Activated CD4-positive, alpha-beta memory T cell treated with anti-CD3 and anti-CD28 coated beads for 36 hours (primary cell): Measurements from ENCODE around the gene ANKRD44. TPM values are rescaled to one million over a fixed set of nuclear protein-coding genes. Genes with fewer than 3 reads are reported as not detected.
A peak's percentile ranks its signal among the peaks of the same experiment; 100 is the strongest.

ENCODE experiments used
- CTCF ChIA-PET: fragments of 350-600 bp; sonication (Branson Sonifier 250); formaldehyde crosslinking; loops from one replicate; lab custom pipeline; 2021; ENCODE audit warnings: antibody characterized with exemption, inconsistent platforms; lab: Charles Lee
- POLR2A ChIA-PET: fragments of 350-600 bp; sonication (Branson Sonifier 250); formaldehyde crosslinking; loops from one replicate; lab custom pipeline; 2021; ENCODE audit warnings: antibody characterized with exemption; lab: Charles Lee
- DNase-seq: peaks from one replicate; pipeline ENCODE4 v3.0.0-alpha.2; 2020
- H3K27ac Mint-ChIP-seq: one replicate; pipeline ENCODE4 v1.8.0; 2021; ENCODE audit warnings: mixed read lengths
- H3K27me3 Mint-ChIP-seq: one replicate; pipeline ENCODE4 v1.8.0; 2021; ENCODE audit warnings: mixed read lengths
- H3K36me3 Mint-ChIP-seq: one replicate; pipeline ENCODE4 v1.8.0; 2021; ENCODE audit warnings: mixed read lengths
- H3K4me1 Mint-ChIP-seq: one replicate; pipeline ENCODE4 v1.8.0; 2021; ENCODE audit warnings: low read depth, mixed read lengths
- H3K4me3 Mint-ChIP-seq: one replicate; pipeline ENCODE4 v1.8.0; 2021; ENCODE audit warnings: mild to moderate bottlenecking, mixed read lengths
- H3K9me3 Mint-ChIP-seq: one replicate; pipeline ENCODE4 v1.8.0; 2021; ENCODE audit warnings: mixed read lengths
- intact Hi-C: fragments of 100-400 bp; cut with micrococcal nuclease; formaldehyde crosslinking; loops from one replicate; pipeline ENCODE4 v1.15.1; 2023
- total RNA-seq, 2 experiments: library from RNA; stranded (reverse); gene quantifications; one replicate each; pipeline ENCODE4 v1.2.3, GENCODE V29; 2021

ANKRD44 gene
- total RNA-seq, 2 experiments from 2014 or later, result 123 to 125 TPM

DNA sequence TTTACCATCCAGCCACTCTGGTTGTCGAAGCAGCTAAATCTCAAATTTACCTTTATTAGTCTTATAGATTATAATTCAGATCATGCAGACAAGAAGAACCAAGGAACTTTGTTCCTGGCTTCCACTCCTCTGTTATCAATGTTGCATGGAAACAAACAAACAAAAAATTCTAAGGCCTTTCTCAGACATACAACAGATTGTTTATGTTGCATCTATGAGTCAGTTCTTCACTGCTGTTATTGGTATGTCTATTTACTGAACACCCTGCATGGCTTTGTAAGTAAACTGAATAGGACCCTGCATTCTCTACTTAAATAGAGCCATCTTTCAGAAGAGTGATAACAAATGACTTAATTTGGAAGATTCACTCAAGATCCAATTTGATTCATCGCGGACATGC, 1.6 kb upstream of the ANKRD44 start:
- Mint-ChIP-seq H3K4me1 (peaks cover 54% of the 10 kb centered on the region), H3K27me3 (no peaks in the 10 kb centered on the region), H3K4me3 (no peak overlapping the region), H3K27ac (peak overlapping the region; percentile 84), H3K36me3 (peaks cover 7% of the 10 kb centered on the region), H3K9me3 (no peaks in the 10 kb centered on the region)
- POLR2A ChIA-PET, result interaction anchor here (1.0 to 6.2 kb wide), 3 partner anchors 56 to 160 kb away, joined by 3 to 33 read pairs (median 4); no protein-coding TSS in a partner anchor
- intact Hi-C loops, result loop anchor here (5.0 kb wide), 3 partner anchors 45 to 180 kb away; no protein-coding TSS in a partner anchor
- no peak for DNase-seq
- CTCF ChIA-PET, result interaction anchor here (1.1 to 5.3 kb wide), 8 partner anchors 16 to 236 kb away, joined by 3 to 73 read pairs (median 8); no protein-coding TSS in a partner anchor

DNA sequence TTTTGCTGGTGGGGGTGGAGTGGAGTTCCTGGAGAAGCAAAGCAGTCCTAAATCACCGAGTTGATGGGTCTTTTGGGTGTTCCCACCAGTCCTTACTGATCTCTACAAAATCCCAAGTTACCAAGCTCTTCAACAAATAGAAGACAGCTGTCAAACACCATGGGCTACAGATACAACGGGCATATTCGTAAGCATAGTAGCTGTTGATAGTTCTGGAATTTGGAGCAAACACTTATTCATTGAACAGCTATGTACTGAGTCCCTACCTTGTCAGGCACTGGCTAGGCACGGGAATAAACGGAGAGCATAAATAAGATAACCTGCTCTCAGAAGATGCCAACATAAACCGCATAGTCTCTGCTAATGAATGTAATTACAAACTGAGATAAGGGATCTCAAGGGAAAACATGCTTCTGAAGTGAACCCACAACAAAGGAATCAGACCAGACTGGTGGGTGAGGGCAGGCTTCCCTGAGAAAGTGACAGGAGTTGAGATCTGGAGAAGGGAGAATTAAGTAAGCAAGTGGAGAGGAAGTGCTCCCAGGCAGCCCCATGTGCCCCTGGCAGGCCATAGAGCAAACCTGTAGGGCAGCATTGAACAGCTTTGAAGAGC, 947 bp upstream of the ANKRD44 start:
- peak; percentile 32 for DNase-seq
- H3K27ac Mint-ChIP-seq, result peak overlapping the region; percentile 84
- H3K9me3 Mint-ChIP-seq, result no peaks in the 10 kb centered on the region
- ChIA-PET CTCF (interaction anchor here (0.7 to 5.3 kb wide), 25 partner anchors 8 to 236 kb away, joined by 3 to 73 read pairs (median 4); no protein-coding TSS in a partner anchor), POLR2A (interaction anchor here (0.7 to 8.6 kb wide), 10 partner anchors 11 to 184 kb away, joined by 3 to 101 read pairs (median 4); no protein-coding TSS in a partner anchor)
- intact Hi-C loops, result loop anchor here (5.0 kb wide), 3 partner anchors 46 to 179 kb away; no protein-coding TSS in a partner anchor
- peaks cover 7% of the 10 kb centered on the region for H3K36me3 Mint-ChIP-seq
- no peaks in the 10 kb centered on the region for H3K27me3 Mint-ChIP-seq
- peaks cover 60% of the 10 kb centered on the region for H3K4me1 Mint-ChIP-seq
- H3K4me3 Mint-ChIP-seq, result peak overlapping the region; percentile 75

DNA sequence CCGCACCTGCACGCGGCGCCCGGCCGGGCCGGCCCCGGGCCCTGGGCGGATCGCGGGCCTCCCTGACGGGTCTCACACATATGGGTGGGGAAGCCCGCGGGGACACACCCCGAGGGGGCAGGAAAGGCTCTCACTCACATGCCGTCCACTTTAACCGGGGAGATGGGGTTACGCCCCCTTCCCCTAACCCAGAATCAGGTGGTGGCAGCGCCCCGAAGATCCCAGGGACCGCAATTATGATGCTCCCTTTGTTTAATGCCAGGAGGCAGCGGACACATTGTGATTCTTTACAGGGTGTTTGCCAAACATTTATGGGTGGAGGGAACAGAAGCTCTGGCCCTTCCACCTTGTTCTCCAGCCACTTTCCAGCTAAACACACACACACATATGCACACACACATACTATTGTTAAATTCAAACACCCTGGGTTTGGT, 424 bp upstream of the ANKRD44 start:
- Mint-ChIP-seq H3K36me3 (peaks cover 7% of the 10 kb centered on the region), H3K4me1 (peaks cover 64% of the 10 kb centered on the region), H3K27ac (peak overlapping the region; percentile 84), H3K9me3 (no peaks in the 10 kb centered on the region), H3K4me3 (peak overlapping the region; percentile 75), H3K27me3 (no peaks in the 10 kb centered on the region)
- DNase-seq, result no peak
- POLR2A ChIA-PET, result interaction anchor here (0.7 to 8.6 kb wide), 11 partner anchors 11 to 183 kb away, joined by 3 to 101 read pairs (median 4); no protein-coding TSS in a partner anchor
- CTCF ChIA-PET, result interaction anchor here (0.7 to 5.3 kb wide), 24 partner anchors 9 to 235 kb away, joined by 3 to 73 read pairs (median 4); no protein-coding TSS in a partner anchor
- intact Hi-C loops, result loop anchor here (5.0 kb wide), 3 partner anchors 46 to 179 kb away; no protein-coding TSS in a partner anchor

DNA sequence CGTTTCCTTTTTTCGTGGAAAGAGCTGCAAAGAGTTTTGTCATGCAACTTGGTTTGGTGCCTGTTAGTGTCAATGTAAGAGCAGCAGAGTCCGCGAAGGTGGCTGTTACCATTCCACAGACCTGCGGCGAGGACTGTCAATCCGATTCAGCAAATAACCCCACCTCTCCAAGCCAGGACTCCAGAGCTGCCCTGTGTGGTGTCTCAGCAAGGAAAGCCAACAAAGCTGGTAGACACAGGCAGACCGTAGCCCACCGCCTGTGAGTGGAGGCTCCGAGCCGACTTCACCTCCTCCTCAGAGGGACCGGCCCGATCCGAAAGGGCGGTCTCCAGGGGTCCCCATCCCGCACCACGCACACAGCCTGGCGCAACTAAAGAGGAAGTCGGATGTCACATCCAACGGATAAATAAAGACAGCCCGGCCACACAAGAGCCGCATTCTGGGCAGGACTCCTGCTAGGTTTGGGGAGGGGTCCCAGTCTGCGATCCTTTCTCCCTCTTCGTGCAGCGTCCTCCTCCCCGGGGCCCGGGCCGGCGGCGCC, 819 bp downstream of the ANKRD44 start:
- Mint-ChIP-seq H3K27ac (peak overlapping the region; percentile 99), H3K36me3 (peaks cover 14% of the 10 kb centered on the region), H3K9me3 (no peaks in the 10 kb centered on the region), H3K4me1 (peaks cover 71% of the 10 kb centered on the region), H3K4me3 (peak overlapping the region; percentile 95), H3K27me3 (no peaks in the 10 kb centered on the region)
- ChIA-PET CTCF (interaction anchor here (1.1 to 5.3 kb wide), 13 partner anchors 12 to 196 kb away, joined by 3 to 73 read pairs (median 4); no protein-coding TSS in a partner anchor), POLR2A (interaction anchor here (0.9 to 8.6 kb wide), 16 partner anchors 14 to 119 kb away, joined by 3 to 101 read pairs (median 8); no protein-coding TSS in a partner anchor)
- intact Hi-C loops, result loop anchor here (2.0 to 10.0 kb wide), 10 partner anchors 48 to 1775 kb away; partner anchors contain the start of gene PGAP1
- DNase-seq, result peak; percentile 63

DNA sequence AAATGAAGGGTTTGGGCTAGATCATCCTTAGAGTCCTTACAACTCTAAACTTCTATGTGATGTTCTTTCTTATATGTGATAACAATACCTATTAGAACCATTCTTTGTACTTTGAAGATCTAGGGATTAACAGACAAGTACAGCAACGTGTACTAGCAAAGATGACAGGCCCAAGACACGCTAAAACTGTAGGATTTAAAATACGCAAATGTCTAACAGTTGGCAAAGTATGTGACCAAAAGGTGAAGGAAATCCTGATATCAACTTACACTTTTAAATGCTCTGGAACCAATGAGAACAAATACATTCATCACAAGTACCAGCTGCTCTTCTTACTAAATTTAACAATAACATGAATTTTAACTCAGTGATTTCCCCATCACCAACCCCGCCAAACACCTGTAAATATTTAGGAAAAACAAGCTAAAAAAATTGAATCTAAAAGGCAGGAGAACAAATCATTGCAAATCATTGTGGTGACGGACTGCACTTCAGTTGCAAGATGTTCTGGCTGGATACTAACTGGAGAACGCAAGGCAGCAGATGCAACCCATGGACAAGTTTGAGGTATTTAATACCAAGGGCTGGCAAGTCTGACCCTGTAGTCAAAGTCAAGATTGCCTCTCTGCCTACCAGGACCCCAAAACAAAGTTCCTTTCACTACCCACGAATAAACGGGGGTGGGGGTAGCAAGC, 1.4 kb downstream of the ANKRD44 start:
- ChIA-PET POLR2A (interaction anchor here (0.6 to 8.6 kb wide), 19 partner anchors 13 to 139 kb away, joined by 3 to 101 read pairs (median 10); no protein-coding TSS in a partner anchor), CTCF (interaction anchor here (0.7 to 5.3 kb wide), 15 partner anchors 13 to 196 kb away, joined by 3 to 73 read pairs (median 5); no protein-coding TSS in a partner anchor)
- peaks cover 71% of the 10 kb centered on the region for H3K4me1 Mint-ChIP-seq

DNA sequence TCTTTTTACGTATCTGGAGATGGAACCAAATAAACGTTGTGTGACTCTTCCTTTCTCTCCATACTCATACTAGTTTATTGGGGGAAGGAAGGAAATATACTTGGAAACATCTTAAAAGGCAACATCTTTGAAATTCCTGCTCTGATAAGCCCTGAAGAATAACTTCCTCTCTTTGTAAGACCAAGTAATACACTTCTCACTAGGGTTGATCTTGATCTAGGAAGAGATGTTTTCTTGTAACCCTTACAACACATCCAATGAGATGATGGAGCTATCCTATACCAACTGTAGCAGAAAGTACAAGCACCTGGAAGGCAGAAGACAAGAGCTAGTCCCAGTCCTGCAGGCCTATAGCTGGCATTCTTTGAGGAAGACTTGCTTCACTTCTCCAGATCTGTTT, 2.0 kb downstream of the ANKRD44 start:
- ChIA-PET POLR2A (interaction anchor here (0.6 to 8.6 kb wide), 20 partner anchors 13 to 381 kb away, joined by 3 to 101 read pairs (median 9); no protein-coding TSS in a partner anchor), CTCF (interaction anchor here (0.6 to 5.3 kb wide), 16 partner anchors 13 to 195 kb away, joined by 3 to 73 read pairs (median 4); no protein-coding TSS in a partner anchor)
- H3K36me3 Mint-ChIP-seq, result peaks cover 14% of the 10 kb centered on the region
- peaks cover 70% of the 10 kb centered on the region for H3K4me1 Mint-ChIP-seq
- intact Hi-C loops, result loop anchor here (1.0 to 10.0 kb wide), 13 partner anchors 11 to 1774 kb away; partner anchors contain the start of gene PGAP1
- peak overlapping the region; percentile 99 for H3K27ac Mint-ChIP-seq
- no peaks in the 10 kb centered on the region for H3K27me3 Mint-ChIP-seq
- H3K4me3 Mint-ChIP-seq, result peak overlapping the region; percentile 95
- no peak for DNase-seq
- H3K9me3 Mint-ChIP-seq, result no peaks in the 10 kb centered on the region

More for the DNA sequence above, 1.4 kb downstream of the ANKRD44 start:
- DNase-seq, result no peak
- Mint-ChIP-seq H3K4me3 (peak overlapping the region; percentile 95), H3K9me3 (no peaks in the 10 kb centered on the region), H3K36me3 (peaks cover 14% of the 10 kb centered on the region), H3K27ac (peak overlapping the region; percentile 99), H3K27me3 (no peaks in the 10 kb centered on the region)
- intact Hi-C loops, result loop anchor here (1.0 to 10.0 kb wide), 13 partner anchors 12 to 1774 kb away; partner anchors contain the start of gene PGAP1

DNA sequence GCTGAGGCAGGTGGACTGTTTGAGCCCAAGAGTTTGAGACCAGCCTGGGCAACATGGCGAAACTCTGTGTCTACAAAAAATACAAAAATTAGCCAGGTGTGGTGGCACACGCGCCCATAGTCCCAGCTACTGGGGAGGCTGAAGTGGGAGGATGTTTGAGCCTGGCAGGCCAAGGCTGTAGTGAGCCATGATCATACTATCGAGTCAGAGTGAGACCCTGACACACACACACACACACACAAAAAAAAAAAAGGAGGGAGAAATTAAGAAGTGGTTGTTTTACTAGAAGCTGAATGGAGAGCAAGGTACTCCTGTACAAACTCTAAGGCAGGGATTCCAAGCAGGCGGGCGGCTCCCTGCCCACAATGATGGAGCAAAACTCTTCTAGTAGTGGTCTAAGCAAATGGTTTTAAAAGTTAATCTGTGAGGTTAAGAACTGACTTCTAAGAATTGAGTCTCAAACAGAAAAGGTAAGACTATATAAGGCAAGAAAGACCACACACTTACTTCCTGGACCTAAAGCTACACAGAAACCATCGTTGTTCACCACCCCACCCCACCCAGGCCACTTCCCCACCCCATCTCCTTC, 2.6 kb downstream of the ANKRD44 start:
- DNase-seq, result peak; percentile 72
- ChIA-PET POLR2A (interaction anchor here (0.5 to 8.6 kb wide), 19 partner anchors 12 to 380 kb away, joined by 3 to 101 read pairs (median 9); no protein-coding TSS in a partner anchor), CTCF (interaction anchor here (0.6 to 5.3 kb wide), 16 partner anchors 12 to 195 kb away, joined by 3 to 73 read pairs (median 4); no protein-coding TSS in a partner anchor)
- Mint-ChIP-seq H3K9me3 (no peaks in the 10 kb centered on the region), H3K36me3 (peaks cover 14% of the 10 kb centered on the region), H3K27ac (peak overlapping the region; percentile 99), H3K4me1 (peaks cover 72% of the 10 kb centered on the region), H3K4me3 (peak overlapping the region; percentile 95), H3K27me3 (no peaks in the 10 kb centered on the region)
- intact Hi-C loops, result loop anchor here (1.0 to 10.0 kb wide), 13 partner anchors 11 to 1773 kb away; partner anchors contain the start of gene PGAP1

DNA sequence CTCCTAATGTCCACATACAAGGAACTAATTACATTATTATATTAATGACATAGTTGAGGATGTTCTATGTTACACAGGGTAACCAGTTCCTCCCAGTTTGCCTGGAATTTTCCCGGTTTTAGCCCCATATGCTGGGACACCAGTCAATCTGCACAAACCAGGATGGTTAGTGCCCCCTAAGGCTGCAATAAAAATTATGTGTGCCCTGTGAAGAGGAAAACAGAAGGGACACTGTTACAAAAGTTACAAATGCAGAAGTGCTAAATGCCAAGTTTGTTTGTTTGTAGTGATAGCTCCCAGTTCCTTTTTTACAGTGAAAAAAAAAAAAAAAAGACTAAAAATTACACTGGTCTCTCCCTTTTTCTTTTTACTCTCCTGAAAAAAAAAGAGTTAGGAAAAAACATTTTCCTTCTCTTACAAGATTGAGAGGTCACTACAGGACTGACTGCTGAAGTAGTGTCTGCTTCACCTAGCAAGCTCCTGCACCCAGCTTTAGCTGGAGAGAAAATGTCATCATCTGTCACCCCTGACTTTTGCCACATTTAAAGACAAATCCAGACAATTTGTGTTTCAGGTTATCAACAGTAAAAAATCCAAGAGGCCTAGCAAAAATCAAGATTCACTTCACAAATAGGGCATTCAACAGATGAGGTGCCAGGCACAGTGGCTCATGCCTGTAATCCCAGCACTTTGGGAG, 3.2 kb downstream of the ANKRD44 start:
- Mint-ChIP-seq H3K9me3 (no peaks in the 10 kb centered on the region), H3K36me3 (peaks cover 16% of the 10 kb centered on the region), H3K4me3 (peak overlapping the region; percentile 95), H3K27ac (peak overlapping the region; percentile 99), H3K4me1 (peaks cover 72% of the 10 kb centered on the region), H3K27me3 (no peaks in the 10 kb centered on the region)
- POLR2A ChIA-PET, result interaction anchor here (0.5 to 8.6 kb wide), 16 partner anchors 12 to 128 kb away, joined by 3 to 101 read pairs (median 10); no protein-coding TSS in a partner anchor
- intact Hi-C loops, result loop anchor here (5.0 to 10.0 kb wide), 6 partner anchors 125 to 1773 kb away; partner anchors contain the start of gene PGAP1
- CTCF ChIA-PET, result interaction anchor here (0.6 to 5.3 kb wide), 10 partner anchors 12 to 194 kb away, joined by 3 to 73 read pairs (median 8); no protein-coding TSS in a partner anchor
- DNase-seq, result no peak

DNA sequence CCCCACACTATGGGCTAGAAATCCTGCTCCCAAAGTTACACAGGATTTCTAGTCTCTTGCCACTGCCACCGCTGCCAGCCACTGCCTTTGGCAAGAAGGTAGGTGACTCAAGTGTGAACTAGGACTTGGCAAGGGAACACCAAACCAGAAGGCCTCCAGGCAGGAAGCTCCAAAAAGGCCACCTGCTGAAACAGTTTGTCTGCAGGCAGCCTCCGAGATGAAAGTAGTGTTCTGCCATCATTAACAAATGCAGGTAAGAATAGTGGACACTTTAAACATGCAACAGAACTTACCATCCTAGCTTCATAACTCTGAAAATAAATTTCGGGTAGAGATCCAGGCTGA, 3.9 kb downstream of the ANKRD44 start:
- DNase-seq, result peak; percentile 58
- H3K27me3 Mint-ChIP-seq, result no peaks in the 10 kb centered on the region
- peaks cover 22% of the 10 kb centered on the region for H3K36me3 Mint-ChIP-seq
- H3K27ac Mint-ChIP-seq, result peak overlapping the region; percentile 99
- peaks cover 71% of the 10 kb centered on the region for H3K4me1 Mint-ChIP-seq
- peak overlapping the region; percentile 95 for H3K4me3 Mint-ChIP-seq
- intact Hi-C loops, result loop anchor here (5.0 to 10.0 kb wide), 6 partner anchors 126 to 1772 kb away; partner anchors contain the start of gene PGAP1
- H3K9me3 Mint-ChIP-seq, result no peaks in the 10 kb centered on the region
- ChIA-PET POLR2A (interaction anchor here (0.7 to 8.6 kb wide), 10 partner anchors 11 to 115 kb away, joined by 3 to 101 read pairs (median 8); no protein-coding TSS in a partner anchor), CTCF (interaction anchor here (0.6 to 4.2 kb wide), 5 partner anchors 92 to 138 kb away, joined by 3 to 27 read pairs (median 4); no protein-coding TSS in a partner anchor)
